Stomach (tissue), 4 donors: ENCODE data around the gene SOS1.

Source experiments
- POLR2AphosphoS5 ChIP-seq, 3 donors: sonication (generic); formaldehyde crosslinking; IDR thresholded peaks; one replicate each; pipeline ENCODE4 v1.6.1; 2016; ENCODE audit warnings: antibody characterized with exemption in 3 of 3
- TF ChIP-seq, protein P1 (sequence below), 7 experiments: fragments of 450-650 bp in 4 of 7; fragments of 200-600 bp in 3 of 7; sonication (generic) in 3 of 7; IDR thresholded peaks; one replicate each; pipeline ENCODE4 v1.5.1; 2016 to 2019; ENCODE audit warnings: antibody characterized with exemption in 7 of 7, control low read depth in 2 of 7, mild to moderate bottlenecking in 1 of 7

DNA sequence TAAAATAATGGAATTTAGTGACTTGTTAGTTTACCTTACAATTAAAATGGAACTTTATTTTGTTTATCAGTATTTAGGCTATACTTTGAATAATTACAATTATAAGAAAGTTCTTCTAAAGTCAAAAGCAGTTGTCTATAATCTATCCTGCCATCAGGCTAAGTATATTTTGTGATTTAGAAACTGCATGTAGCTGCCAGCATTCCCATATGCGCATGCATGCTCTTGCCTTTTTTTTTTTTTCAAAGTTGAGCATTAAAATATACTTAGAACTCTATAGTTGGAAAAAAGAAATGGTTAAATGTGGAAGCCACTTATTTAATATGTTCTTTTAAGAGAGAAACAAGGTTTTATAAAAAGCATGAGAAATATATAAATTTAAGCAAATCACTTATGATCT, 132.1 kb downstream of the SOS1 start:
- TF ChIP-seq, protein P1, sequence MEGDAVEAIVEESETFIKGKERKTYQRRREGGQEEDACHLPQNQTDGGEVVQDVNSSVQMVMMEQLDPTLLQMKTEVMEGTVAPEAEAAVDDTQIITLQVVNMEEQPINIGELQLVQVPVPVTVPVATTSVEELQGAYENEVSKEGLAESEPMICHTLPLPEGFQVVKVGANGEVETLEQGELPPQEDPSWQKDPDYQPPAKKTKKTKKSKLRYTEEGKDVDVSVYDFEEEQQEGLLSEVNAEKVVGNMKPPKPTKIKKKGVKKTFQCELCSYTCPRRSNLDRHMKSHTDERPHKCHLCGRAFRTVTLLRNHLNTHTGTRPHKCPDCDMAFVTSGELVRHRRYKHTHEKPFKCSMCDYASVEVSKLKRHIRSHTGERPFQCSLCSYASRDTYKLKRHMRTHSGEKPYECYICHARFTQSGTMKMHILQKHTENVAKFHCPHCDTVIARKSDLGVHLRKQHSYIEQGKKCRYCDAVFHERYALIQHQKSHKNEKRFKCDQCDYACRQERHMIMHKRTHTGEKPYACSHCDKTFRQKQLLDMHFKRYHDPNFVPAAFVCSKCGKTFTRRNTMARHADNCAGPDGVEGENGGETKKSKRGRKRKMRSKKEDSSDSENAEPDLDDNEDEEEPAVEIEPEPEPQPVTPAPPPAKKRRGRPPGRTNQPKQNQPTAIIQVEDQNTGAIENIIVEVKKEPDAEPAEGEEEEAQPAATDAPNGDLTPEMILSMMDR (IDR thresholded peaks at IDR 0.05) = no peak
- TF ChIP-seq POLR2AphosphoS5 (IDR thresholded peaks at IDR 0.05) = no peak
